T47D (cell line): ENCODE results near the gene ZKSCAN5.

Experiments used
- DNase-seq, 2 experiments: peaks; one replicate each; pipeline versions ENCODE4 v3.0.0 to v3.0.0-alpha.2; 2011 to 2012; ENCODE audit warnings: low read depth in 1 of 2, low spot score in 1 of 2
- JUND ChIP-seq: IDR thresholded peaks from 2 replicates; pipeline ENCODE4 v1.6.1; 2012; ENCODE audit warnings: low read depth
- in situ Hi-C: cut with HindIII; loops from 2 replicates; pipeline ENCODE4 v1.10.0; 2016; ENCODE audit warnings: low sequenced_read_pairs, low pct_unique_long_range_greater_than_20kb

Gene ZKSCAN5

DNA sequence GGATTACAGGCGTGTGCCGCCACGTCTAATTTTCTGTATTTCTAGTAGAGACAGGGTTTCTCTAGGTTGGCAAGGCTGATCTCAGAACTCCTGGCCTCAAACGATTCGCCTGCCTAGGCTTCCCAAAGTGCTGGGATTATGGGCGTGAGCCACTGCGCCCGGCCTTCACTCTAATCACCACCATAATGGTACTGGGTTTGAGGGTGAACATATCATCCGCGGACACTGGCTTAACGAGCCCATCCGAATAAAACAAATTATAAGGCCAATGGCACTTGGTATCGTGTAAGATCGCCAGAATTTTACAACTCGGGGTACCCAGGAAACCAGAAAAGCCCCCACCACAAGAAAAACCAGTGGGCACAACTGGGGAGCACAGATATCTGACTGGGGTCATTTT, 46.9 kb downstream of the ZKSCAN5 start:
- no peak for DNase-seq
- in situ Hi-C loops, result no loop called here
- no peak for TF ChIP-seq JUND

DNA sequence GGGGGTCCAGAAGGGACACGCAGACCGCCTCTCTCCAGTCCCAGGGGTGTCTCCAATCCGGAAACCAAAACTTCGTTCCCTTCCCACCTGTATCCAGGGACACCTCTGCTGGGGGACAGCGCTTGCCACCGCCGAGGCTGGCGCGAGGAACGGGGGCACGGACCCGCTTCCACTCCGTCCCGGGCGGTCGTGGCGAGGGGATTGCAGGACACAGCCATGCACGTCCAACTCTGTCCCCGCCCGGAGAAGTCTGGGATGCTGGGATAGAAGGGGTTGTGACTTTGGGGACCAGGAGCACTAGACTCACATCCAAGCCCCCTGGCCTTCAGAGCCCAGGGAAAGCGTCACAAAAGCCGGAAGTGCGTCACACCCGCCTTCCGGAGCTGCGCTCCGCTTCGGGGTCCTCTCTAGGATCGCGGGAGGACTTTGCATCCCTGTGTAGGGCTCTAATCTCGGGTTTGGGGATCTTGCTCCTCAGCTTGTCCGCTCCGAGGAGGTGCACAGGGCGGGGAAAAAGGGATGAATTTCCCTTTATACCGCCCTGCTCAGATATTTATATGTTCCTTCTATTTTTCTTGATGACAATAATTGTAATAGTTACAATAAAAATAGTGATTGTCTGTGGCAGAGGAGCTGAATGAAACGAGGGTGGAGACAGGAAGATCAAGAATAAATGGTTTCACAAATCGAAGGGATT, 47.5 kb downstream of the ZKSCAN5 start, which contains the start of gene FAM200A:
FAM200A (minus strand) TSS at position 348 of the 697 bp plus-strand sequence. CDS start 3,707 bp downstream, outside the sequence.
- in situ Hi-C loops, result no loop called here
- DNase-seq, result peak; percentile 83 to 91
- TF ChIP-seq JUND, result no peak

DNA sequence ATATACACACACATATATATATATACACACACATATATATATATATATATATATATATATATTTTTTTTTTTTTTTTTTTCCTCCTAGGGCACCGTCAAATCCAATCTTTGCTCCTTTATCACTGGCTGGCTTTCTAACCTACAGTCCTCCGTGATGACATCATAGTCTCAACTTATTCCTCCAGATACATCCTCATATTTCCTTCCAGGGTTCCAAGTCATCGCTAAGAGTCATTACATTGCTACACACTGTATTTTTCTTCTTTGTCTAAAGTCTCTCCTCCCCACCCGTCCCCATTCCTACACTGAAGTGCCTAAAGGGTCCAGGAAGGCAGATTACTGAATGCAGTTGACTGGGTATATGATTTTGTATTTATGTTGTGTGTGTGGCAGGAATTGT, 48.6 kb downstream of the ZKSCAN5 start:
- no peak for DNase-seq
- in situ Hi-C loops, result no loop called here
- no peak for TF ChIP-seq JUND

DNA sequence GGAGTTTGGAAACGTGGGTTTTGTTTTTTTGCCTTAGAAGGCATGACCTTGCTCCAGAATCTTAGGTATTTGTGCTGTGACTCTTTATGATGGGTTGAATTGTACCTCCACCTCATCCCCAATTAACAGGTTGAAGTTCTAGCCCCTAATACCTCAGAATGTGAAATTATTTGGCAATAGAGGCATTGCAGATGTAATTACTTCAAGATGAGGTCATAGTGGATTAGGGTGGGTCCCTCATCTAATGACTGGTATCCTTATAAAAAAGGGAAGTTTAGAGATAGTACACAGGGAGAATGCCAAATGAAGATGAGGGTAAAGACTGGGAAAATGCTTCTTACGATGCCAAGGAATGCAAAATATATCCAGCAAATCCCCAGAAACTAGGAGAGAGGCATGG, 50.5 kb downstream of the ZKSCAN5 start:
- DNase-seq, result no peak
- no peak for TF ChIP-seq JUND
- in situ Hi-C loops, result no loop called here

DNA sequence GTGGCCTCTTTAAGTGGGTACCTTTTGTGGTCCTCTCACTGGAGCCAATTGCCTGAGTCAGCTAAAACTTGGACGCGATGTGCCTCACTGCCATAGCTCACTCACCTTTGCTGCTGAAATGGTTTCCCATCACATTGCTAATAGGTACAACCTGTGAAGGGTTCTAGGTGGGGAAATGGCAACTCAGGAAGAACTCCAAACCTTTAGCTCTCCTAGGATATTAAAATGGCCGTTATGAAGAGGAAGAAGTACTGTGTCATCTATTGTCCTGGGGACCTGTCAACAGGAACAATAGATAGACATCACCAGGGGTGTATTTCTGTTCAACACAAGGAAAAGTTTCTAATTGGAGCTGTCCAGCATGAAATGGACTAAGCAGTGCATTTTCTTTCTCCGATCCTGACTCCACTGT, 52.7 kb downstream of the ZKSCAN5 start:
- DNase-seq, result peak in 1 of 2 experiments; percentile 9
- in situ Hi-C loops, result no loop called here
- no peak for TF ChIP-seq JUND

DNA sequence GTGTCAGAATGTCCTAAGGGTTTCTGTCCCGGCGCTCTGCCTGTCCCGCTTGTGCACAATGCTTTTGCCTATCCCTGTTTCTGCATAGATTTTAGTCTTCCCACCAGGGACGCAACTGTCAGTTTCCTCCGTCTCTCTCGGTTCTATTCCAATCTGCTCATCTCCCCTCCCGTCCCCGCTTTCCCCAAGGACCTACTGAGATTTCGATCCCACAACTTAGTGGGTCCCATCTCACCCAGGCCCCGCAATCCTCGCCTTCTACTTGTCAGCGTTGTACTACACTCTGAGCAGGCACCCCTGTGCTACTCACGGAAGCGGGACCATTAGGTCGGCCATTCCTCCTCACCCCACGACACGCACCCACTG, 53.5 kb downstream of the ZKSCAN5 start:
- TF ChIP-seq JUND, result no peak
- in situ Hi-C loops, result no loop called here
- DNase-seq, result peak in 1 of 2 experiments; percentile 15

DNA sequence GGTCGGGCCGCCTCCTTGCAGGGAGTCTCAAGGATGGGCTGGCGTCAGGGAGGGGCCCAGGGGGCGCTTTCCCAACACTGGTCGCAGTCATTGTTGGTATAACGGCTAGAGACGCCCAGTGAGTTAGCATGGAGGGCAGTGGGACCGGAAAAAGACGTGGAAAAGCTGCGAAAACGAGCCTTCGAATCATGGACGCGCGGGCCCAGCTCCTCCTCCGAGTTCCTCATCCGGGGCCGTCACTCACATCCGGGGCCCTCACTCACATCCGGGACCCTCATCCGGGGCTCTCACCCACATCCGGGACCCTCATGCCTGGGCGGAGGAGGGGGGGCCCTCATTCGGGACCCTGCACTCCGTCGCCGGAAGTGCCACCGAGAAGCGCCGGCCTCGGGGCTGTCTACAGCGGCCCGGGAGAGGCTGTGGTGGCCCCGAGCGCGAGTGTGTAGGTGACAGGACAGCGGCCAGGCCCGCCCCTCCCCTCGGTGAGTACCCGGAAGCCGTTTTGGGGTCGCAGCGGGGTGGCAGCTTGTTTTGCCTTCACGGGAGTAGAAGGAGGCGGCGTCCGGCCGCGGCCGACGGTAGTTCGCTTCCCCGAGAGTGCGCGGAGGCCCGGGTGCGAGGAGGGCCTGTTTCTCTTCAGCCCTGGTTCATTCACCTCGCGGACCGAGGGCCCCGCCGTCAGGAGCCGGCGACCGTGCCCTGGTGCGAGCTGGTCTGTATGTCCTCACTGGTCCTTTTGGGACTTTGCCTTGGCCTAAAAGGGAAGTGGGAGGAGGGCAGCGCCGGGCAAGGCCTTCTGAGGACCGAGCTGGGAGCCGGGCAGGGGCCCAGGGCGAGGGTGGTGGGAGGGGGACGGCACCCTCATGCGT, 54.1 kb downstream of the ZKSCAN5 start, which contains the start of gene ZNF655:
ZNF655 (plus strand) TSS at position 337 of the 869 bp plus-strand sequence. CDS start 1,918 bp downstream, outside the sequence.
- peak; percentile 58 to 80 for DNase-seq
- in situ Hi-C loops, result no loop called here
- no peak for TF ChIP-seq JUND

DNA sequence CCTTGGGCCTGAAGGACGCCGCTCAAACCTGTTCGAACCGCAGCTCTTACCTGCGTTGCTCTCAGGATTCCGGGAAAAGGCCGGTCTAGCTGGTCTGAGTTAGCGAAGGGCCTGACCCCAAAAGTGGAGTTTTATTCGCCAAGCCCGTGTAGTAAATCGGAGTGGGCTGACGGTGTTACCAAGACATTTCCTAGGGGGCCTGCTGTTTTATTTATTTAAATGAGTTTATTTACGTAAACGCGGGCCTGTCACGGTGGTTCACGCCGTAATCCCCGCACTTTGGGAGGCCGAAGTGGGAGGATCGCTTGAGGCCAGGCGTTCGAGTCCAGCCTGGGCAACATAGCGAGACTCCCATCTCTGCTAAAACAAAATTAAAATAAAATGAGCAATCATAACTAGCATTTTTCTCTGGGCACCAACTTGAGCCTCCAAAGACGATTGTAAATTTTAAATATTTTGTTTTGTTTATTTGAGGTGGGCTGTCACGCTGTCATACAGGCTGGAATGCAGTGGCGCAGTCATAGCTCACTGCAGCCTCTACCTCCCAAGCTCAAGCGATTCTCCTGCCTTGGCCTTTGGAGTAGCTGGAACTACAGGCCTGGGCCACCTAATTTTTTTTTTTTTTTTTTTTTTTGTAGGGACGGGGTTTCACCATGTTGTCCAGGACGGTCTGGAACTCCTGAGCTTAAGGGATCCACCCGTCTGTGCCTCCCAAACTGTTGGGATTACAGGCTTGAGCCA, 54.9 kb downstream of the ZKSCAN5 start:
- no peak for TF ChIP-seq JUND
- peak; percentile 7 to 55 for DNase-seq
- in situ Hi-C loops, result no loop called here

DNA sequence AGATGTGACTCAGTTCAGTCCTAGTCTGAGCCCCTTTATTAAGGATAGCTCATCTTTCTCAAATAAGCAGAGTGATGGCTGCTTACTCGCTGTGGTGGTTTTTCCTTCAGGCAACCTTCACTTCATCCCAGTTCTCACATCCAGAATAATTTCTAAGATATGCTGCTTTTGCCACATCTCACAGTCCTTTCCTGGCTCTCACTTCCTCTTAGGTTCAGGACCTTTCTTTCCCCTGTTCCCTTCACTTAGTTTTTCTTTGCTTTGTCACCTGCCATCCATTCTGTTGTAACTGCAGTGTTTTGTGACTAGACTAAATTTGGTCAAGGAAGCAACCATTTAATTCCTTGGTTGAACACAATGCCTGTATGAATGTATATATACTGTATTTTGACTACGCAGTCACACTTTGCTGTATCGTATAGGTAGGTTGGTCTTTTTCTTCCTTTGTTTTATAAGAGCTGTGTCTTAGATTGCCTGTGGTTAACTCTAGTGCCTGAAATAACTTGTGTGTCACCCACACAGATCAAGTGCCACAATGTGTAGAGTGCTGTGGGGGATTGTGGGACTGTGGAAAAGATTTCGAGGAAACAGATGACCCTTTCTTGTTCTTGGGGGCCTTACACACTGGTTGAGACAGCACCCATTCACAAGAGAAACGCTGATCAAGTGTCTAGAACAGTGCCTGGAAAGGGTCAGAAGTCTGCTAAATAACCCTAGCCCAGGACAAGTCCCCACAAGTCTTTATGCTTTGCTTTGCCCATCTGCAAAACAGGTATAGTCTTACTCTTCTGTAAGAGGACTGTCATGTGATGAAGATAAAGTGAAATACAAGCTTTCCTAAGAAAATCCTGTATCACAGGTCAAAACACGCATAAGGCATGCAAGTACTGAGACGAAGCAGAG, 56.6 kb downstream of the ZKSCAN5 start:
- no peak for TF ChIP-seq JUND
- DNase-seq, result no peak
- in situ Hi-C loops, result no loop called here

DNA sequence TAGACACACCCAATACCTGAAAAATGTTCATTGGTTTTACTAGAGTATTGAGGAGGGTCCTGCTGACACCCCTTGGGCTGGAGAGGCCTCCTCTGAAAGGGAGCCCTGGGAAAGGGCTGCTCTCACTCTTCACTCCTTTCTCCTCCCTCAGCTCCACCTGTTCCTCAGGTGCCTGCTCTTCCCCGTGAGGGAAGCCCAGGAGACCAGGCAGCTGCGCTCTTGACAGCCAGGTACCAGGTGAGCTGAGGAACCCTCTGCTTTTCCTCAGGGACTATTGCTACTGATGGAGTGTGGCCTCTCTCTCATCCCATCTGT, 57.2 kb downstream of the ZKSCAN5 start:
- no peak for TF ChIP-seq JUND
- DNase-seq, result no peak
- in situ Hi-C loops, result no loop called here

DNA sequence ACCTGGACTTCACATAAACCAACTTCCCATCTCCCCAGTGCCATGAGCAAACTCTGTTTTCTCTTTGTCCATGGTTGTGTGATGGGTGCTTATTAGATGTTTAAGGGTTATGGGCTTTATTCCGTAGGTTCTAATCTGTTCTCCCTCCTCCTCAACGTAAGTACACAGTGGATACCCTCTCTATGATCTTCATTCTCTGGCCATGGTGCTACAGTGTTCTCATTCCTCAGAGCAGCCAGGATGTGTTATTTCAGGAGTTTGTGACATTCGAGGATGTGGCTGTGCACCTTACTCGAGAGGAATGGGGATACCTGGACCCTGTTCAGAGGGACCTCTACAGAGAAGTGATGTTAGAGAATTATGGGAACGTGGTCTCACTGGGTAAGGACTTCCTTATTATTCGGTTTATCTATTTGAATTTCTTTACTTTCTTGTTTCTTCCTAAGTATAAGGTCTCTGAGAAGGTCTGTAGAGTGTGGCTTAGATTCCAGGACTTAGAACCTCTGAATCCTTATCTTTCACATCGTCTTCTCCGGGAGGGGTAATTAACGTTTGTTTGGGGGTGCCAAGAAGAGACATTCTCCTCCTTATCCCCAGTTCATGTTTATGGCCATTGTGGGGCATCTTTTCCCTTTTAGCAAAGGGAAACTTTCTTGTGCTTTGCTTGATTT, 57.8 kb downstream of the ZKSCAN5 start:
- DNase-seq, result no peak
- in situ Hi-C loops, result no loop called here
- no peak for TF ChIP-seq JUND
